Loucy (cell line): ENCODE results near the gene NCK1.

ENCODE experiments used
- CTCF ChIP-seq: fragments of 200-600 bp; sonication (generic); conservative IDR thresholded peaks from 2 replicates; pipeline ENCODE4 v1.5.1; 2014; ENCODE audit warnings: mild to moderate bottlenecking, antibody characterized with exemption, low read length
- EZH2phosphoT487 ChIP-seq: fragments of 200-600 bp; IDR thresholded peaks from 2 replicates; pipeline ENCODE4 v1.6.1; 2018; ENCODE audit warnings: antibody characterized with exemption, mild to moderate bottlenecking, moderate library complexity, borderline replicate concordance

GRCh38 chr3:136938334-136938733 is 76.3 kb downstream of the NCK1 start:
- TF ChIP-seq CTCF (no peak), EZH2phosphoT487 (no peak)
